Measurements from ENCODE around the gene TNS1. TPM values are rescaled to one million over a fixed set of nuclear protein-coding genes. Genes with fewer than 3 reads are reported as not detected.

TNS1 gene
- total and polyA plus RNA-seq, 4 donors, result 67.0 to 377 (median 208) TPM

GRCh38 chr2:217817466-217818292 is 185.1 kb downstream of the TNS1 start:
- no peak for TF ChIP-seq CTCF (IDR thresholded peaks at IDR 0.05; ENCODE audit: control extremely low read depth, extremely low read depth)
- H3K9ac ChIP-seq (ENCODE audit: insufficient read depth in 1 of 2, low read length in 2 of 2), result no peak overlapping the region
- H3K27ac ChIP-seq (ENCODE audit: low read depth in 1 of 2, low read length in 1 of 2), result peak overlapping the region in 1 of 2 donors; percentile 50
- no peaks in the 10 kb centered on the region for H3K27me3 ChIP-seq (ENCODE audit: control insufficient read depth in 3 of 3, insufficient read depth in 3 of 3, low read length in 2 of 3)
- H3K4me3 ChIP-seq, result no peak overlapping the region
- peaks cover 42 to 85% (median 77%) of the 10 kb centered on the region in 4 donors for H3K36me3 ChIP-seq (ENCODE audit: control insufficient read depth in 4 of 4, insufficient read depth in 4 of 4, low read length in 4 of 4)
- ATAC-seq (ENCODE audit: insufficient read depth, low FRiP score), result no peak
- 90 to 91% methylated on average over 21 to 26 of the region's 26 CpGs for WGBS, 2 donors
- no peak for DNase-seq
- H3K4me1 ChIP-seq (ENCODE audit: control insufficient read depth in 5 of 5, insufficient read depth in 5 of 5, low read length in 5 of 5), result peaks cover 12 to 30% (median 23%) of the 10 kb centered on the region in 5 donors
- no peaks in the 10 kb centered on the region for H3K9me3 ChIP-seq (ENCODE audit: control insufficient read depth in 4 of 4, insufficient read depth in 3 of 4, low read length in 3 of 4)

- 20 to 30% methylated on average over 11 of the region's 11 CpGs for WGBS, 2 donors
- ATAC-seq (ENCODE audit: insufficient read depth, low FRiP score), result no peak
These were observed 186.4 kb downstream of the TNS1 start for GRCh38 chr2:217816396-217816869.

GRCh38 chr2:217813828-217814227 is 189.0 kb downstream of the TNS1 start:
- Histone ChIP-seq H3K27me3 (ENCODE audit: control insufficient read depth in 3 of 3, insufficient read depth in 3 of 3, low read length in 2 of 3) (no peaks in the 10 kb centered on the region), H3K27ac (ENCODE audit: low read depth in 1 of 2, low read length in 1 of 2) (peak overlapping the region in 1 of 2 donors; percentile 13)
- no peak for ATAC-seq (ENCODE audit: insufficient read depth, low FRiP score)

More at GRCh38 chr2:217816396-217816869, 186.4 kb downstream of the TNS1 start:
- Histone ChIP-seq H3K27me3 (ENCODE audit: control insufficient read depth in 3 of 3, insufficient read depth in 3 of 3, low read length in 2 of 3) (no peaks in the 10 kb centered on the region), H3K27ac (ENCODE audit: low read depth in 1 of 2, low read length in 1 of 2) (peak overlapping the region; percentile 46 to 68), H3K9me3 (ENCODE audit: control insufficient read depth in 4 of 4, insufficient read depth in 3 of 4, low read length in 3 of 4) (no peaks in the 10 kb centered on the region), H3K9ac (ENCODE audit: insufficient read depth in 1 of 2, low read length in 2 of 2) (peak overlapping the region in 1 of 2 donors; percentile 2), H3K4me3 (no peak overlapping the region), H3K36me3 (ENCODE audit: control insufficient read depth in 4 of 4, insufficient read depth in 4 of 4, low read length in 4 of 4) (peaks cover 55 to 86% (median 81%) of the 10 kb centered on the region in 4 donors), H3K4me1 (ENCODE audit: control insufficient read depth in 5 of 5, insufficient read depth in 5 of 5, low read length in 5 of 5) (peaks cover 6 to 29% (median 23%) of the 10 kb centered on the region in 5 donors)
- no peak for TF ChIP-seq CTCF (IDR thresholded peaks at IDR 0.05; ENCODE audit: control extremely low read depth, extremely low read depth)
- peak; percentile 87 to 96 (median 92) for DNase-seq

More at GRCh38 chr2:217813828-217814227, 189.0 kb downstream of the TNS1 start:
- peaks cover 63 to 82% (median 79%) of the 10 kb centered on the region in 4 donors for H3K36me3 ChIP-seq (ENCODE audit: control insufficient read depth in 4 of 4, insufficient read depth in 4 of 4, low read length in 4 of 4)
- TF ChIP-seq CTCF (IDR thresholded peaks at IDR 0.05; ENCODE audit: control extremely low read depth, extremely low read depth), result no peak
- H3K9ac ChIP-seq (ENCODE audit: insufficient read depth in 1 of 2, low read length in 2 of 2), result no peak overlapping the region
- WGBS, 2 donors, result 85 to 94% methylated on average over 6 of the region's 6 CpGs
- no peak overlapping the region for H3K4me3 ChIP-seq
- H3K4me1 ChIP-seq (ENCODE audit: control insufficient read depth in 5 of 5, insufficient read depth in 5 of 5, low read length in 5 of 5), result peaks cover 5 to 29% (median 20%) of the 10 kb centered on the region in 5 donors
- DNase-seq, result no peak
- no peaks in the 10 kb centered on the region for H3K9me3 ChIP-seq (ENCODE audit: control insufficient read depth in 4 of 4, insufficient read depth in 3 of 4, low read length in 3 of 4)
